ENCODE data around the gene MIX23.
"Not testable (repeated sequence)": the region's sequence is repeated elsewhere in the genome, so short reads cannot be mapped to it uniquely, and the experiment has no call there.

Gene MIX23

DNA sequence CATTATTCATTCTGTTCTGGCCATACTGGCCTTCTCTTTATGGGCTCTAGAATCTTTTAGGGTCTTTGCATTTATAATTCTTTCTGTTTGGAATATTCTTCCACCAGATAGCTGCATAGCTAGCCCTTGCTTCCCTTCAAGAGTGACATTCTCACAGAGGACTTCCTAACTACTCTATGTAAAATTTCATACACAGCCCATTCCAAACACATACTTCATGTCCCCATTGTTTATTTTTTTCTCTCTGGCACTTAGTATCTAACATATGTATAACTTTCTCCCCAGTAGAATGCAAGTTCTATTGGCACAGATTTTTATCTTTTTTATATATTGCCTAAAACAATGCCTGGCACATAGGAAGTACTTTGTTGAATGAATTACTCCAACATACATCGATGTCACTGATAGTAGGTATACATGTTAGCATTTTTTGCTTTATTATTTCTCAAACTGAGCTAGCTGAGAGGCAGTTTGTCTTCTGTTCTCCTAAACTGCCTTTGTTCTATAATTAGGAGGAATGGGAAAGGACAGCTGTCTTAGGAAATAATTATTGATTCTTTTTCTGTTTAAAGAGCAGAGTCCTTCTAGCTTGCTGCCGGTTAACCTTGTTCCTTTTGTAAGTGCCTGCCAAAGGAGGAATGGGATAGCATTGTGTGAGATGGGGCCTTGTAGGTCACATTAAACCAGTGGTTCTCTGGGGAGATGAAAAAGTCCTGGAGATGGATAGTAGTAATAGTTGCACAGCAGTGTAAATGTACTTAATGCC, 8.8 kb upstream of the MIX23 start:
- DNase-seq = no peak

- no peak for DNase-seq
Observed at GRCh38 chr3:122390665-122391064, 7.6 kb upstream of the MIX23 start.

- no peak for DNase-seq
Observed at GRCh38 chr3:122389892-122390291, 6.9 kb upstream of the MIX23 start.

GRCh38 chr3:122389197-122389596, 6.2 kb upstream of the MIX23 start:
- DNase-seq = no peak

DNA sequence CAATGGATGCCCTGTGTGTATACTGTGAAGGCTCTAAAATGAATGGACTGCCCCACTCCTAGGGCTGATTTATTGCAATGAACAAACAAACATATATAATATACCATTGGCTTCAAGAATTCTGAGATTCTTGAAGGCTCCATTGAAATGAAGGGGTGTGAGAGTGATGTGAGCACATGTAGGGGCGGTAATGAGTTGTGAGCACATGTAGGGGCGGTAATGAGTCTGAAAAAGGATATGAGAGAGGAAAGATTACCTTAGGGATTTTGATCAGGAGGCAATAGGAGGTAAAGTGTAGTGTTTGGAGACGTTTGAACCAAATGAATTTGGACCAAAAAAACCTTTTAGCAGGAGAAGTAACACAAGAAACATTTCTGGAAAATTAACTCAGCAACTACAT, 4.7 kb upstream of the MIX23 start:
- no peak for DNase-seq

DNA sequence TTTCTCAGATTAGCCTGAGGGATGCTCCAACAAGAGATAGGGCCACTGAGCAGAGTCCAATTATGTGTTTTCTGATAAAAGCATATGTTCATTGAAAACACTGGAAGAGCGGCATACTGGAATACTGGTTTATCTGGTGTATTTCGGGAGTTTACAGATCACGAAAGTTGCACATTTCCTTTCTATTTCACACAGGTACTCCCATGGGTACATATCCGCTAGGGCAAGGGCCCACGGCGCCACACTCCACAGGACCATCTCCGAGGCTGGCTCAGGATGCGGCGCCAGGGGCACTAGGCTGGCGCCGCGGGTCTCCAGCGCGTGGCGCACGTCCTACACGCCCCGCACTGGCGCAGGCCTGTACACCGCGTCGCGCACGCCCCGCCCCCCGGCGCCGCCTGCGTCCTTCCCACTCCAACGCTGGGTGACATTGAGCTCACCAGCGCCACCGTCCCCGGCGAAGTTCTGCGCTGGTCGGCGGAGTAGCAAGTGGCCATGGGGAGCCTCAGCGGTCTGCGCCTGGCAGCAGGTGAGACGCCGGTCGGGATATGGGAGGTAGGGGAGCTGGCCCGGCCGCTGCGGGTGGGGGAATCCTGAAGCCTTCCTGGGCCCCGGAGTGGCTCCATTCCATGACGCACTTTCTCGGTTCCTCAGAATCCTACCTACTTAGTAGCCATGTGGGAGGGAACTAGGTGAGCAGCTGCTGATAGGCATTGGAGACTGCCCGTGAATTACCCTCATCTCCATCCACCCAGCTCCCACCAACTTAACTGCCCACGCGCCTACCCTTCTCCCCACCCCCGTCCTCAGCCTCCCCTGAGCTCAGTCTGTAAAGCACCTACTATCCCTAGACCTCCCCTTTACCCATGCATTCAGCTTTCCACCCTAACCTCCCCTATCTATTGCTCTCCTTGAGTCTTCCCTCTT, 1.0 kb upstream of the MIX23 start, which contains the start of gene FAM162A:
Gene FAM162A (plus strand): TSS at position 412 of the 927 bp plus-strand sequence. CDS start 84 bp downstream, at position 496.
- DNase-seq = peak; percentile 88

DNA sequence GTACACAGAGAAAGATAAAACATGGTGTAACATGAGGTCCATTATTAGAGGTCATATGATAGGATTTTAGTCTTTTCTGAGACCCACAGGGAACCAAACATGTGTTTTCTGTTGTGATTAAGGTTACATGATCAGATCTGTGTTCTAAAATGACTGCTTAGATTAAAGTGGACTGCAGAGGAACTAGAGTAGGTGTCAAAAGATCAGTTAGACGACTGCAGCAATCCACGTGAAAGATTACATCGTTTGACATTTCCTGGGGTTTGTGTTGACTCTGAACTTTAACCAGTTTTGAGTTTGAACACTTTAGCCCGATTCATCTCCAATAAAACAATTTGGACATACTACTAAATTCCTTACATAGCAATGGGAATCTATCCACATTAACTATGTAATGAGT, 5.1 kb downstream of the MIX23 start:
- no peak for DNase-seq

GRCh38 chr3:122374034-122374433, 9.0 kb downstream of the MIX23 start:
- no peak for DNase-seq

DNA sequence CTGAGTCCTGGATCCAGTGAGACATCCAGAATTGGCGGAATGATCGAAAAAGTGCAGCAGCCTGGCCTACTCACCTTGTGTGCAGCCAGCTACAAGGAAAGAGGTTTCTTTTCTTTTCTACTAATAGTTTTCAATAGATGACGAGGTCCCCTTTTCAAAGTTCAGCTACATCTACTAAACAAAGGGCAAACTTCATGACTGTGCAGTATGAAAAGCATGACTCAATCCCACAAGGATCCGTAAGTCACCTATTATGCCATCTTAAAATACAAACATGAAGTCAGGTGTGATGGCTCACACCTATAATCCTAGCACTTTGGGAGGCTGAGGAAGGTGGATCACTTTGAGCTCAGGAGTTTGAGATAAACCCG, 16.7 kb downstream of the MIX23 start:
- DNase-seq = no peak

- DNase-seq = not testable (repeated sequence)
Observed at GRCh38 chr3:122365582-122366378, 17.3 kb downstream of the MIX23 start.

DNA sequence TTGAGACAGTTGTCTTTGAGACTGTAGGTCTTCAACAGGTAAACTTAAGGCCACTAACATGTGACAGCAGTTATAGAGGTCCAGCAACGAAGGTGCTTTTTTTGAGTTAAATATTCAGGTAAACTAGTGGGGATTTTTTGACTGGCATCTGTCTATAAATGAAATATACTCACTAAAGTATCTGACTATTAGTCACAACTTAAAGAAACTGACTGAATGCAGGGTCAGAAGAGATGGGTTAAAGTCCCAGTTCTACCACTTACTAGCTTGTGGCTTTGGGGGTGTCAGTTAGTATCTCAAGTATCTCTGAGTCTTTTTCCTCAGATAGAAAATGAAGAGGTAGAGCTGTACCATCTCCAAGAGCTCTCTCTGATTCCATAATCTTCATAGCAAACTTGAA, 18.0 kb downstream of the MIX23 start:
- no peak for DNase-seq

- no peak for DNase-seq
Observed at GRCh38 chr3:122364490-122364889, 18.5 kb downstream of the MIX23 start.

DNA sequence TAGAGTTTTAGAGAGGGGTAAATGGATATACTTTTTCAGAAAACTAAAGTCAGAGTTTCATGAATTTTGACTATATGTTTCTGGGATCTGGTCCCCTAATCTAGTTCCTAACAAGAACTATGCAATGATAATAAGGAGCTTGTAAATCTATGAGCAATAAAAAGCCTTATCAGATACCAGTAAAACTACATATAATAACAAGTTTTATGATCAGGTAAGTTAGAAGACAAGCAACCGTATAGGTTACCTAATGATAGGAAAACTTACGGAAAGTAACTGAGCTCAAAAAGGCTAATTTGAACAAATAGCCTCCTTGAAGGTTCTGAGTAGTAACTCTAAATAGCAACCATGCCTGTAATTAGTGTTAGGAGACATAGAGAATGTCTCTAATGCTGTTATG, 21.0 kb downstream of the MIX23 start:
- DNase-seq = no peak

- no peak for DNase-seq
Observed at GRCh38 chr3:122358703-122359032, 24.4 kb downstream of the MIX23 start.

DNA sequence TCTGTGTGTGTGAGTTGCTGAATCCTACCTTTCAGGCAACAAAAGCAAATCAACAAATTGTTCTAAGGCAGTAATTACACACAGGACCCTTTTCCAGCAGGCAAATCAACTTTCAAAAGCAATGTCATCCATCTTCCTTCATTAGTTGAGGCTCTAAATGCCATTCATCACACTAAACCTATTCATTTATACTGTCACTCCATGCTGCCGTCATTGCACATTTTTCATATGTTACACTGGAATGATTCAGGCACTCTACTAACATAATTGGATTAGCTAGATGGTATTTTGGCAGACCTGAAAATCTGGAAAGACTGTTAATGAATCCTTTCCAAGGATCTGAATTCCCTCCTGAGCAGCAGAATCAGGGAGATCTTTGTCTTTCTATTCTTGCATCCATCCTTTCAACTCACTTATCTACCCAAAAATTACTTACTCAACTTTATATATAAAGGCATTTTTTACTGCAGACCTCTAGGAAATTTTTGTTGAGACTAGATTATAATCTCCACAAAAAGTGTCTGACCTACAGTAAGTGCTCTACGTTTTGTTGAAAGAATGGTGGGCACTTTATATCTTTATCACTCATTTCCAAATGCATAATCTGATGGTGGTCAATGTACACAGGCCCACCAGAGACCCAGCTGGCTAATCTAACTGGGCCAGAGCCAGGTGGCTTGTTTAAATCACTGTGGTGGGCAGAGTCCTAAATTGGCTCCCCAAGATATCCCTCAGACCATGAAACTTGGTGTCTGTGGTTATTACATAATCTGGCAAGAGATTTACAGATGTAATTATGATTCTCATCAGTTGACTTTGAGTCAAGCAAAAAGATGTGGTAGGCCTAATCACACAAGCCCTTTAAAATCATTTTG, 25.0 kb downstream of the MIX23 start:
- no peak for DNase-seq

DNA sequence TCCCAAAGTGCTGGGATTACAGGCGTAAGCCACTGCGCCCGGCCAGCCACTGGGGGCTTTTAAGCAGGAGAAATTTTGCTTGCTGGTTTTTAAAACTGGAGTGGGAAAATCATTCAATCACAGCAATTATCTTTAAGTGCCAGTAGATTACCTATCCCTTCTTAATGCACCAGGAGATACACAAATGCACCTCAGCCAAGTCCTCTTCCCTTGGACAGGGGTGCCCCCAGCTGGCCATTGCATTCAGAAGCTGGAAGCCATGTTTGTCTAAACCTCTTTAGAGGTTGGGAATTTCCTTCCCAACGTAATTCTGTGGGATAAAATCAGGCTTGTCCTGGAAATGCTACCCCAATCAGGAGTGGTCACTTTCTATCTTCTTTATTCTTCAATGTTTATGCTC, 26.6 kb downstream of the MIX23 start:
- no peak for DNase-seq

DNA sequence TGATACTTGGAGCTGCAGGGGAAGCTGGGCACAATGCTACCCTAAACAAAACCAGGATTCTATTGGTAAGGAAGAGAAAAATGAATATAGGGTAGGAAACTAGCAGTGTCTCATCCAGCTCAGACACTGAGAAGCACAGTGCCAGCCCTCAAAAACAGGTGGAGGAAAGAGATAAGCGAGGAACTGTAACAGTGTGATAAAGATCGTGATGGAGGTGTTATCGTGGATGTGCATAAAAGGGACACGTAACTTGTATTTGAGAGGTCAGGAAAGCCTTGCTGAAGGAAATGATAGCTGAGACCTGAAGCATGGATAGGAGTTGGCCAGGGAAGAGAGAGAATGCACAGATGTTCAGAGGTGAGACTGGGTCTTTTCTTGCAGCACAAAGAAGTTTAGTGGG, 27.4 kb downstream of the MIX23 start:
- no peak for DNase-seq

GRCh38 chr3:122353893-122354401, 29.1 kb downstream of the MIX23 start:
- DNase-seq = no peak

DNA sequence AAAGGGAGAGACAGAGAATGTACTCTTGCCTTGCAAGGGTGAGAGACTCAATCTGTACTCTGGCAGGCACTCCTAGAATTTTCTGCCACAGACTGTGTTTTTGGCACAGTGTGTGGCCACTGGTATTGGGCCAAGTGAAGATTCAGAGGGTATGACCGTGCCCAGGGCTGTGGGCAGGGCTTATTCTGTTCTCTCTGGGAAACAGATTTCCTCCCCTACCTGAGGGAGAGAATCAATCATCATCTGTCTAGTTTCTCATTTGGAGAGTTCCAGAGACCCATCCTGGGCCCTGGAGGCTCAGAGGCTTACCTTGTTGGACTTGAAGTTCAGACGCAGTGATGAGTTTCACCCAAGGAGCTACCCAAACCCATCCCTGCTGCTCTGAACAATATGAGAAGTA, 29.8 kb downstream of the MIX23 start:
- DNase-seq = no peak

GRCh38 chr3:122351612-122352011, 31.4 kb downstream of the MIX23 start:
- DNase-seq = no peak

DNA sequence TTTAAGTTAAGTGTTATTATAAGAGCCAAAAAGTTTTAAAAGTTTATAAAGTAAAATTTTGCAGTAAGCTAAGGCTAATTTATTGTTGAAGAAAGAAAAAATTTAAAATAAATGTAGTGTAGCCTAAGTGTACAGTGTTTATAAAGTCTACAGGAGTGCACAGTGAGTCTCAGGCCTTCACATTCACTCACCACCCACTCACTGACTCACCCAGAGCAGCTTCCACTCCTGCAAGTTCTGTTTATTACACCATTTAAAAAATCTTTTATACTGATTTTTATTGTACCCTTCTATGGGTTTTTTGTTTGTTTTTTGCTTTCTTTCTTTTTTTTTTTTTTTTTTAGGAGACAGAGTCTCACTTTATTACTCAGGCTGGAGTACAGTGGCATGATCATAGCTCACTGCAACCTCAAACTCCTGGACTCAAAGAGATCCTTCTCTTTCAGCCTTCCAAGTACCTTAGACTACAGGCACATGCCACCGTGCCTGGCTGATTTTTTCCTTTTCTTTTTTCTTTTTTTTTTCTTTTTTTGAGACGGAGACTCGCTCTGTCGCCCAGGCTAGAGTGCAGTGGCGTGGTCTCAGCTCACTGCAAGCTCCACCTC, 32.1 kb downstream of the MIX23 start:
- DNase-seq = no peak

DNA sequence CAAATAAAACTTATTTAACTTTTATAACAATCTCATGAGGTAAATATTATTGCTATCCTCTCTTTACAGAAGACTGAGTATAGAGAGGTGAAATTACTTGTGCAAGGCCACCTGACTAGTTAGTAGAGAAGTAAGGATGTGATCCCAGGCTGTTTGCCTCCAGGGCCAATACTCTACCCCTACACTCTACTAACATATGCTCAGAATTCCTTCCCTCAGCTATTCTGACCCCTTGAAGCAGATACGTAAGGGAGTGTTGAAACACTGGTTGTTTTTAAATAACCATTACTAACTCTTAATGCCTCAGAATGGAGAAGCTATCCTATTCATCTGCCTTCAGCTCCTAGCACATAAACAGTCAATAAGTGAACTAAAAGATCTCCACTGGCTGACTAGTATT, 33.9 kb downstream of the MIX23 start:
- DNase-seq = no peak
